GM19328 (cell line): ENCODE results near the gene NBPF9.
A peak's percentile ranks its signal among the peaks of the same experiment; 100 is the strongest.
"Not testable (repeated sequence)": the region's sequence is repeated elsewhere in the genome, so short reads cannot be mapped to it uniquely, and the experiment has no call there.

ENCODE experiments used
- ATAC-seq: cut with Tn5 transposase; IDR thresholded peaks from one replicate; pipeline ENCODE4 v1.9.1; 2021; ENCODE audit warnings: mild to moderate bottlenecking, moderate library complexity; ENCODE audit not compliant: unreplicated experiment

NBPF9 gene

GRCh38 chr1:149103109-149104081 lies at the start of gene NBPF9:
TSS of gene NBPF9 (minus strand) at chr1:149103551. CDS start at chr1:149082139, 21,412 bp downstream.
- ATAC-seq: peak; percentile 88

- ATAC-seq: not testable (repeated sequence)
Observed at GRCh38 chr1:149149909-149150308, 46.6 kb upstream of the NBPF9 start.

- not testable (repeated sequence) for ATAC-seq
Observed at GRCh38 chr1:149137585-149137984, 34.2 kb upstream of the NBPF9 start.

DNA sequence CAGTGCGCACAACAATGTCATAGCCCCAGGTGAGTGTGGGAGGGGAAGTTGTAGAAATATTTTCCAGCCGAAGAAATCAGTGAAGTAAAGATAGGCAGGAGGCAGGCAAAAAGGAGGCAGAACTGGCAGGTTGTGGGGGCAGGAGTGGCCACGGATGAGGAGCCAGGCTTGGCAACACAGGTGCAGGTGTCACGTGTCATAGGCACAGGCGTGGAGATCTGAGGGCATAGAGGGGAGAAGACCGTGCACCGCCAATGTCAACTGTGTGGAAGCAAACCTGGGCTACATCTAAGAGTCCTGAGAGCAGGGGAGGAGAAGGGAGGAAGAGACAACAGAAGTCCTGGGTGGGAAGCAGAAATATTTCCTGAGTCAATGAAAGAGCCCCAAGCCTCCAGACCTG lies 27.6 kb upstream of the NBPF9 start:
- ATAC-seq: not testable (repeated sequence)

DNA sequence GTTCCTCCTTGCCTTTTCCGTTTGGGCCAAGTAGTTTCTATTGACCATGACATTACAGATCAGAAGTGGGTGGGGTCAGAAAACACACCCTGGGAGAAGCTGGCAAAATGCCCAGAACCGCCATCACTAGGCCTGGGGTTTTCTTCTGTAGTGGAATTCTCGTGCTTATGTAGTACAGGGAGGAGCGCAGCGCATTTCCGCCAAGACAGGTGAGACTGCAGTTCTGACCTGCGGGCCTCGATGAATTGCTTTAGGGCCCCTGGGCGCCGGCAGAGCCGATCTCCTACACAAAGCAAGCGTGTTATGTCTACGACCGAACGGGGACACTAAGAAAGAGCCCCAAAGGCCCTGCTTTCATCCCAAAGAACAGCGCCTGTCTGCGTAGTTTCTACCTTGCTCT lies 25.9 kb upstream of the NBPF9 start:
- not testable (repeated sequence) for ATAC-seq

GRCh38 chr1:149126555-149127145 lies 23.3 kb upstream of the NBPF9 start:
- ATAC-seq: not testable (repeated sequence)

DNA sequence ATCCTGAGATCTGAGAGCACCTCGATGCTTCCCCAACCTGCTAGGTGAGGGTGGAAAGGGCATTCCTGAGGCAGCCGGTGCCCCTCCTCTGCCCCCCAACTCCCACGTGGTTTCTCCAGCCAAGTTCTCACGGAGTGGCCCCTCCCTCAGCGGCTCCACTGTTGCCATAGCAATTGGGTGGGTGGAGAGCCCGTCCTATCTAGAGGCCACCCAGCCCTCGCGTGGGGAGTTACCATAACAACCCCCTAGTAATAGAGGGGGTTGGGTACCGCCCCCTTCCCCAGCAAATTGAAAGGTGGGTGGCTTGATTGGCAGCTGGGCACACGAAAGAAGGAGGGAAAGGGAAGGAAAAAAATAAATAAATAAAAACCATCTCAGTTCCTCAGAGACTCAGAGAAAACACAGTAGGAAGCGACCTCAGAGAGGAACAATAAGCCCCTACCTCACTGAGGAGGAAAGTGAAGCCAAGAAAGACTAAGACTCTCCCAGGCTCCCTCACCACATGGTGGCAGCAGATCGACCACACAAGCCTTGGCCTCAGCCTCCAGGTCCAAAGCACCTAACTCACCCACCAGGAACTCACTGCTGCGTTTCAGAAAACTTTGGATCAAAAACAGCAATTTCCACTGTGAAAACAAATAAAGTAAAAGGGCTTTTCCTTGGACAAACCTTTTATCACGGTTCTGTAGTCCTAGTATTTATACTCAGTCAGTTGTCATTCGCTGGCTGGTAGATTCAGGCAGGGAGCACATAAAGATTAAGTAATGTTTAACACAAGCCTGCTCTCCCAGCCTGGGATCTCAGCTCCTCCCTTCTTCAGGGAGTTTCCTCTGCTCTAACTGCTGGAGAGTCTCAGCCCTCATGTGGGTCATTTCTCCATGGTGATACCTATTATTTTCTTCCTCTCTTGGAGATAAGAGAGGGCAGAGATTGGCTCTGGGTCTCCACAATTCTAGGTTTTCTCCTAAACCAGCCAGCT lies 20.9 kb upstream of the NBPF9 start:
- not testable (repeated sequence) for ATAC-seq

- not testable (repeated sequence) for ATAC-seq
Observed at GRCh38 chr1:149112828-149113227, 9.5 kb upstream of the NBPF9 start.

- not testable (repeated sequence) for ATAC-seq
Observed at GRCh38 chr1:149110343-149110742, 7.0 kb upstream of the NBPF9 start.

GRCh38 chr1:149102574-149102973 lies 777 bp downstream of the NBPF9 start:
- not testable (repeated sequence) for ATAC-seq

DNA sequence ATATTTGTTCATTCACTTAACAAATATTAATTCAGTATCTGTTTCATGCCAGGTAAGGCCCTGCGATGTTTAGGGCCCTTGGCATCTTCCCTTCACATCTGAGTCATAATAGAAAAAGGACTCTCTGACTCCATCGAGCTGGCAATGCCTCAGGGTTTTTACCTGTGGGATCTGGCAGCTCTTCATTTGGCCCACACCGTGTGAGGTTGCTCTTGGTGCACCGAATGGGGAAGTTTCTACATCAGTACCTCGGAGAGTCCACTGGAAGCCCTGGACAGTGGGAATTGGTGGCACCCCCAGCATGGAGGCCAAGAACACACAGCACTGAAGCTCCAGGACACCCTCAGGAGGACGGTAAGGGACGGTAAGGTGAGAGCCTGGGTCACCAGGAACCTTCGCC lies 5.1 kb downstream of the NBPF9 start:
- not testable (repeated sequence) for ATAC-seq

DNA sequence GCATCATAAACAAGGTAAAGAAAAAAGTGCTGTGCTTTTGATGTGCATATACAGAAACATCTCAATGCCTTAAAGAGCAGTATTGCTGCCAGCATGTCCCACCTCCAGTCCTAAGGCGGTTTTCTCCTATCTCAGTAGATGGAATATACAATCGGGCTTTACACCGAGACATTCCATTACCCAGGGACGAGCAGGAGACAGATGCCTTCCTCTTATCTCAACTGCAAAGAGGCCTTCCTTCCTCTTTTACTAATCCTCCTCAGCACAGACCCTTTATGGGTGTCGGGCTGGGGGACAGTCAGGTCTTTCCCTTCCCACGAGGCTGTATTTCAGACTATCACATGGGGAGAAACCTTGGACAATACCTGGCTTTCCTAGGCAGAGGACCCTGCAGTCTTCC lies 10.2 kb downstream of the NBPF9 start:
- ATAC-seq: not testable (repeated sequence)

DNA sequence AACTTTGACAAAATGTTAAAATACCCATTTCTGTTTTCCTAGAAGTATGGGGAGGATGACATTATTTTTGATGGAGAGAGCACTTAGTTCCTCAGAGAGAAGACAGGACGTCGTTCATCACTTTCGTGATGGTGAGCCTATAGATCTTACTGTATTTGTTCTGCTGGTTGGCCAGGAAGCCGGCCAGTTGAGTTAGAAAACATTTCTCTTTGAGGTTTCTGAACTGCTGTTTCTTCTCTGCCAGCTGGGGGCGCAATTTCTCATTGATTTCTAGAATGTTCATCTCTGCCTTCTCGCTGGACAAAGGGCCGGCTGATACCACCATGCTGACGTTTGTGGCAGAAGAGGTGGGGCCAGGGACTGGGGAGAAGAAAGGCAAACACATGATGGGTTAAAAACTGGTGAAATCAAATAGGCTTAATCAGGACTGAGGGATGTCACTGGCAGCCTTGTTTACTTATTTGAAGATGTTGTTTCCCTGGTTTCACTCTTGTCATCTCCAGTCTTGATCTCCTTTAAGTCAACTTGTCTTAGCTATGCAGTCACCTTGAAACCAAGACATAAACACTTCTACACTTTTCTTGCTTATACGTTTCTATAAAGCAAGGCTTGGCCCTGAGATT lies 27.7 kb downstream of the NBPF9 start:
- ATAC-seq: not testable (repeated sequence)

DNA sequence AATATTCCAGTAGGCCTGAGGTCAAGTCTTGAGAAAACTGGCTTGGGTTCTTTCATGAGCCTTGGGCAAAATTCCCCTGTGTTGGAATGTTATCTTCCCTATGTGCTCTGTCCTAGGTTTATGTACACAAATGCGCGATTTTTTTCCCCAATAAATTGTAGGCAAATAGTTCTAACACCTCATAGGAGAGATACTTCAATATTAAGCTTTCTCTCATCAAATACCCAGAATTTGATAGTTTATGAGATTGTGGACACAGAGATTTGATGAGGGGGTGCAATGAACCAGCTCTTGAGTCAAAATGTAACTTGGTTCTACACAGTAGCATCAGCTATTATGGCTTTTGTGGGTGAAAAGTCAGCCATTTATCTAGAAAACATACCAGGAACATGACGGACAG lies 38.7 kb downstream of the NBPF9 start:
- not testable (repeated sequence) for ATAC-seq

- not testable (repeated sequence) for ATAC-seq
Observed at GRCh38 chr1:149043056-149043455, 60.3 kb downstream of the NBPF9 start.

DNA sequence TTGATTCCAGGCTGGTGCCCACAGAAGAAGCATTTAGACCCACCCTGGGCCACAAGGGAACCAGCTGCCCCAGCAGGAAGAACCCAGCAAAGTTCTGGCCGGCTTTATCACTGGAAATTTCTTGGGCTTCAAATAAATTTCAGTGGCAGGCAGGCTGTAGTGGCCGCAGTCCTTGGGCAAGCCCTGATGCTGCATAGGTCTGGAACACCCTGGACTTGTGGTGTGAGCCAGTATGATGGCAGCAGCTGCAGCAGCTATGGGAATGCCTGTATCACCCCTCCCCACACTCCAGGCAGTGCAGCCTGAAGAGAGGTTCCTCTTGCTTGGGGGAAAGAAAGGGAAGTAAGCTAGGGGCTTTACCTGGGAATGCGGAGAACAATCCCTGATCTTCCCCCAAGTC lies 69.4 kb downstream of the NBPF9 start:
- ATAC-seq: not testable (repeated sequence)

DNA sequence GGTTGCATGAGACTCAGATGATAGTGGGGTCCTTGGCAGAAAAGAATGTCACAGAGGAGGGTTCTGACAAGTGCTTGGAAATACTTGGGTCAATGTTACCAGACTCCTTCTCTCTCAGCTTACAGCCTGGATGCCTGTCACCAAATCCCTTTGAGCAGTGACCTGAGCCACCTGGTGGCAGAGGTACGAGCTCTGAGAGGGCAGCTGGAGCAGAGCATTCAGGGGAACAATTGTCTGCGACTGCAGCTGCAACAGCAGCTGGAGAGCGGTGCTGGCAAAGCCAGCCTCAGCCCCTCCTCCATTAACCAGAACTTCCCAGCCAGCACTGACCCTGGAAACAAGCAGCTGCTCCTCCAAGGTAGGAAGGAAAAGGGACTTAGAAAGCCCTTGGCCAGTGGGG lies 79.0 kb downstream of the NBPF9 start:
- ATAC-seq: not testable (repeated sequence)

DNA sequence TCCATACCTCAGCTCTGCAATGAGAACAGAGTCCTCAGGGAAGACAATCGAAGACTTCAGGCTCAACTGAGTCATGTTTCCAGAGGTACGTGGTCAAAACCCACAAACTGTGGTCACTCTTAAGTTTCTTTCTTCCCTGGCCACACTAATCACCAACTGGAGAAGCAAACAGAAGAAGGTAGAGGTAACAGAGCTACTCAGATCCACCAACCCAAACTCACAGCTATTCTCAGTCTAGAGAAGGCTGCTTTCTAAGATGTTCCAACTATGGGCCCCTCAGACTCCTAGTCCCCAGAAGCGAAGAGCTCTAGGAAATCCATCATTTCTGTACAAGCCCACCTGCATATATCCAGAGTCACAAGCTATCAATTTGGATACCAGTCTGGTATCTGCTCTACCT lies 84.8 kb downstream of the NBPF9 start:
- ATAC-seq: not testable (repeated sequence)

DNA sequence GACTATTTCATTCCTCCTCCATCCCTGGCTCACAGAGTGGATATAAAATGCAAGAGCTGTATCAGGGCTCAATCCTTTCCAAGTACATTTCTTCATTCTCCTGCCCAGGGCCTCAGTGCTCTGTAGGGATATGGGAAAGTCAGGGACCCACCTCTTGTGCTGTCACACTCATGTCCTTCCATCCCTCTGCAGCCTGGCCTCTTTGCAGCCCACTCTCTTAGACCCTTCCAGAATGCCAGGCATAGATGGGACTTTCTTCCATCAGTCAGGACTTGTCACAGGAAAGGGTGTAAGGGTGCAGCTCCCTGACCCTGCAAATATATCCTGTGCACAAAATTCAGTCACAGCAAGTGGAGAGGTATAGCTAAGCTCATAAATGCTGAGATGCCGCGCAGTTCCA lies 86.7 kb downstream of the NBPF9 start:
- ATAC-seq: not testable (repeated sequence)

DNA sequence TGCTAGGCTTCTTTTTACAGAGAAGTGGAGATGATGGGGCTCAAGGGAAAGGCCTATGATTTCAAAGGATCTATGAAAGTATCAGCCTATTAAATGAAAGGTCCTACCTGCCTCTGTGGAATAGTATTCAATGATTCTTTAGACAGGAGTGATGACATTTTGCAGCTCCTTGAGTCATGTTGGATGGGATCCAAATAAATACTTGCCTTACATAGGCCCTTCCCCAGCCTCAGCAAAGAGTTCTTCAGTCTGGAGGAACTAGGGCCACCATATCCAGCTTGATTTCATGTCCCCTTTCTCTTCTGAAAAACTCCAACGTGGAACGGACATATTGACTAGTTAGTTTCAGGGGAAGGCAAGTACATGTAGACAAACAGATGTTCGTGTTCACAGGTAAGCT lies 87.8 kb downstream of the NBPF9 start:
- ATAC-seq: not testable (repeated sequence)
